ENCODE measurements around the gene KBTBD4. TPM values are rescaled to one million over a fixed set of nuclear protein-coding genes. Genes with fewer than 3 reads are reported as not detected.

Gene KBTBD4
- total and polyA plus RNA-seq, 2 of the 13 experiments (the other 11 are each of a cell fraction or from before 2014, with no cell fraction given): 8.5 to 12.8 TPM

- TF ChIP-seq GFI1 (CRISPR knock-in tag; IDR thresholded peaks at IDR 0.05; ENCODE audit: borderline replicate concordance): no peak; the same call in 1 of the 2 replicates
- no peak for TF ChIP-seq ZNF513 (CRISPR knock-in tag; conservative IDR thresholded peaks at IDR 0.05)
- no peak; a peak in 1 of 4 replicates for TF ChIP-seq KLF16 (CRISPR knock-in tag; IDR thresholded peaks at IDR 0.05)
- no peak for TF ChIP-seq ELF1 (CRISPR knock-in tag; IDR thresholded peaks at IDR 0.05)
- peak; percentile 70; the same call in 1 of the 2 replicates for TF ChIP-seq TOPORS (CRISPR knock-in tag; IDR thresholded peaks at IDR 0.05)
- TF ChIP-seq THAP11 (CRISPR knock-in tag; IDR thresholded peaks at IDR 0.05): peak; percentile 75; the same call in 1 of the 2 replicates
- peak; percentile 64; the same call in 1 of the 2 replicates for TF ChIP-seq ZSCAN12 (CRISPR knock-in tag; IDR thresholded peaks at IDR 0.05)
- 0 out of 2 replicates have a peak, but pooled peaks have one; percentile 2 for TF ChIP-seq NFYB (CRISPR knock-in tag; IDR thresholded peaks at IDR 0.05)
- TF ChIP-seq PLRG1 (conservative IDR thresholded peaks at IDR 0.05): no peak
- TF ChIP-seq ZNF883 (CRISPR knock-in tag; IDR thresholded peaks at IDR 0.05; ENCODE audit: not compliant biosample characterization): no peak
- TF ChIP-seq MED13 (CRISPR knock-in tag; IDR thresholded peaks at IDR 0.05): peak; percentile 64; the same call in 1 of the 2 replicates
- no peak for TF ChIP-seq PCBP2 (optimal IDR thresholded peaks at IDR 0.05; ENCODE audit: low read depth, low read length, poor library complexity, severe bottlenecking)
- TF ChIP-seq ZIK1 (CRISPR knock-in tag; IDR thresholded peaks at IDR 0.05; ENCODE audit: borderline replicate concordance, low read depth): 0 out of 2 replicates have a peak, but pooled peaks have one; percentile 31
- TF ChIP-seq TARDBP (CRISPR knock-in tag; IDR thresholded peaks at IDR 0.05): no peak; the same call in 1 of the 2 replicates
- TF ChIP-seq ZNF639 (CRISPR knock-in tag; conservative IDR thresholded peaks at IDR 0.05): peak; percentile 63; the same call in 1 of the 2 replicates
- no peak for TF ChIP-seq ZNF12 (CRISPR knock-in tag; IDR thresholded peaks at IDR 0.05)
- TF ChIP-seq HIC2 (CRISPR knock-in tag; IDR thresholded peaks at IDR 0.05; ENCODE audit: low read depth): no peak
- TF ChIP-seq SMARCC2 (IDR thresholded peaks at IDR 0.05): no peak
- no peak for TF ChIP-seq NR2F1 (CRISPR knock-in tag; IDR thresholded peaks at IDR 0.05)
- TF ChIP-seq ZNF264 (CRISPR knock-in tag; IDR thresholded peaks at IDR 0.05): no peak
- peak; percentile 23; the same call in 1 of the 2 replicates for TF ChIP-seq BCL3 (CRISPR knock-in tag; IDR thresholded peaks at IDR 0.05)
- TF ChIP-seq ZNF17 (CRISPR knock-in tag; IDR thresholded peaks at IDR 0.05): no peak
- no peak for TF ChIP-seq TCF7 (IDR thresholded peaks at IDR 0.05; ENCODE audit: low read depth)
- TF ChIP-seq ZNF563 (CRISPR knock-in tag; IDR thresholded peaks at IDR 0.05): peak; percentile 70
- peak; percentile 68; the same call in 1 of the 2 replicates for TF ChIP-seq YEATS2 (CRISPR knock-in tag; IDR thresholded peaks at IDR 0.05; ENCODE audit: borderline replicate concordance)
These were observed 13.2 kb downstream of the KBTBD4 start, which contains the start of gene PTPMT1 (continued) for GRCh38 chr11:47565340-47566148.
